ENCODE data around the gene SMARCAL1. TPM values are rescaled to one million over a fixed set of nuclear protein-coding genes. Genes with fewer than 3 reads are reported as not detected.
A peak's percentile ranks its signal among the peaks of the same experiment; 100 is the strongest.

Gene SMARCAL1
- total and polyA plus RNA-seq, 2 of the 4 experiments (the other 2 are of a cell fraction), result 13.6 to 21.0 TPM

DNA sequence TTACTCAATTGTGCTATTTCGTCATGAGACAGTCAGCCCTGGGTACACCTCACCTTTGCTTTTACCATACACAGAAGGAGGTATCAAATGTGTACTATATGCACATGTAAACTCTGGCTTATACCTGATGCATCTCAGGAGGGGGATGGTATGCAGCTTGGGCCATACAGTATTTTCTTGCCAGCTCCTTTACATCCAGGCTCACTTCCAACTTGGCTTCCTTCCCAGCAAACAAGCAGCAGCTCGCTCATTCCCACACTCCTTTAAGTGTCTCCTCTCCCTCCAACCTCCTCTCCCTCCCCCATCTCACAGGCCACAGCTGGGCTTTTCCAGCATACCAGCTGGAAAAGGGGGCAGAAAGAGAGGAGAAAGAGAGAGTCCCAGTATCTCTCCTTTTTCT lies 49.6 kb upstream of the SMARCAL1 start:
- H2BK15ac ChIP-seq (ENCODE audit: low read depth, low read length), result no peak overlapping the region; the same call in 2 of the 3 replicates
- H3K9me1 ChIP-seq (ENCODE audit: insufficient read depth, low read length), result peaks cover 13% of the 10 kb centered on the region; the same call in 1 of the 2 replicates
- peak; percentile 88 for ATAC-seq (ENCODE audit: low read depth)
- dilution Hi-C loops (cut with HindIII; ENCODE audit: low sequenced_read_pairs, unreplicated experiment), result no loop called here
- H3K27me3 ChIP-seq (ENCODE audit: control insufficient read depth, insufficient read depth, low read length), result no peaks in the 10 kb centered on the region
- DNase-seq, result peak; percentile 92
- no peak overlapping the region for H2AFZ ChIP-seq (replicated peaks; ENCODE audit: low read length, poor library complexity)
- H3K4me2 ChIP-seq (ENCODE audit: low read depth, low read length), result no peak overlapping the region
- intact Hi-C loops (cut with micrococcal nuclease), result no loop called here
- H2AK5ac ChIP-seq (ENCODE audit: low read depth, low read length), result no peak overlapping the region; the same call in 1 of the 2 replicates
- no peak overlapping the region for H3K56ac ChIP-seq (ENCODE audit: extremely low read depth, insufficient read depth, low read length)
- H3K27ac ChIP-seq (ENCODE audit: insufficient read depth, low read length), result no peak overlapping the region
- H4K91ac ChIP-seq (ENCODE audit: insufficient read depth, low read depth, low read length), result no peak overlapping the region
- H2BK120ac ChIP-seq (ENCODE audit: low read depth, low read length), result no peak overlapping the region
- ChIA-PET CTCF (interaction anchor here (1.0 kb wide), 1 partner anchor 11 kb away, joined by 5 read pairs; no protein-coding TSS in a partner anchor), POLR2A (ENCODE audit: unreplicated experiment) (no interaction called here)
- H3K9me3 ChIP-seq (ENCODE audit: control insufficient read depth, insufficient read depth, low read length), result no peaks in the 10 kb centered on the region
- no peak overlapping the region for H2BK20ac ChIP-seq (ENCODE audit: low read depth, low read length)
- H3K9ac ChIP-seq (ENCODE audit: low read depth, low read length), result no peak overlapping the region
- H4K5ac ChIP-seq (ENCODE audit: low read depth, low read length), result no peak overlapping the region
- no peak overlapping the region for H3K4ac ChIP-seq (ENCODE audit: low read depth, low read length)
- no peak overlapping the region for H3K23ac ChIP-seq (ENCODE audit: low read depth, low read length)
- WGBS, 2 experiments (ENCODE audit: extremely low coverage in 2 of 2, insufficient read length in 1 of 2), result no CpG with 5 or more reads among the region's 2 CpGs
- no peak overlapping the region for H3K4me3 ChIP-seq (ENCODE audit: insufficient read depth, low read depth, low read length)
- no peak overlapping the region for H2BK5ac ChIP-seq (ENCODE audit: low read depth, low read length, poor library complexity, severe bottlenecking)
- H3K14ac ChIP-seq (replicated peaks; ENCODE audit: low read depth, low read length), result no peak overlapping the region; the same call in 1 of the 2 replicates
- H3K79me1 ChIP-seq (ENCODE audit: low read depth in 1 of 2, low read length in 2 of 2), result peaks cover 42 to 88% of the 10 kb centered on the region in 2 experiments
- no peak overlapping the region for H2AK9ac ChIP-seq (replicated peaks; ENCODE audit: low read depth, low read length, poor library complexity)
- BruUV-seq (replicated peaks), result no TSS peak
- H3K36me3 ChIP-seq (ENCODE audit: control insufficient read depth, insufficient read depth, low read length), result no peaks in the 10 kb centered on the region
- peaks cover 29% of the 10 kb centered on the region; the same call in 1 of the 2 replicates for H4K20me1 ChIP-seq (ENCODE audit: insufficient read depth, low read length)
- H4K8ac ChIP-seq (ENCODE audit: low read depth in 2 of 2, low read length in 2 of 2), result no peak overlapping the region
- peaks cover 4% of the 10 kb centered on the region for H3K4me1 ChIP-seq (ENCODE audit: control insufficient read depth, insufficient read depth, low read length)
- peak; percentile 61 for TF ChIP-seq MAZ (IDR thresholded peaks at IDR 0.05; ENCODE audit: borderline replicate concordance, low read depth, low read length)
- TF ChIP-seq, protein P1, sequence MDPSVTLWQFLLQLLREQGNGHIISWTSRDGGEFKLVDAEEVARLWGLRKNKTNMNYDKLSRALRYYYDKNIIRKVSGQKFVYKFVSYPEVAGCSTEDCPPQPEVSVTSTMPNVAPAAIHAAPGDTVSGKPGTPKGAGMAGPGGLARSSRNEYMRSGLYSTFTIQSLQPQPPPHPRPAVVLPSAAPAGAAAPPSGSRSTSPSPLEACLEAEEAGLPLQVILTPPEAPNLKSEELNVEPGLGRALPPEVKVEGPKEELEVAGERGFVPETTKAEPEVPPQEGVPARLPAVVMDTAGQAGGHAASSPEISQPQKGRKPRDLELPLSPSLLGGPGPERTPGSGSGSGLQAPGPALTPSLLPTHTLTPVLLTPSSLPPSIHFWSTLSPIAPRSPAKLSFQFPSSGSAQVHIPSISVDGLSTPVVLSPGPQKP (IDR thresholded peaks at IDR 0.05; ENCODE audit: borderline replicate concordance, low read depth, low read length), result no peak
- TF ChIP-seq MXI1 (IDR thresholded peaks at IDR 0.05; ENCODE audit: borderline replicate concordance, low read depth, low read length), result 0 out of 2 replicates have a peak, but pooled peaks have one; percentile 18
- no peak overlapping the region for H3K18ac ChIP-seq (ENCODE audit: low read depth, low read length)
- in situ Hi-C loops (cut with MboI; ENCODE audit: low sequenced_read_pairs), result no loop called here

Measured in IMR-90 (cell line).